WTC11 (cell line): Measurements from ENCODE around the gene MSH3.

Experiments
- FOXP1 ChIP-seq: sonication (generic); formaldehyde crosslinking; IDR thresholded peaks from 2 replicates; pipeline ENCODE4 v1.8.0; 2022; ENCODE audit warnings: missing genetic modification reagents, mild to moderate bottlenecking, moderate library complexity, borderline replicate concordance
- JUN ChIP-seq: sonication (generic); formaldehyde crosslinking; IDR thresholded peaks from 2 replicates; pipeline ENCODE4 v1.8.0; 2023; ENCODE audit warnings: mild to moderate bottlenecking, missing genetic modification reagents
- MYBL2 ChIP-seq: sonication (generic); formaldehyde crosslinking; IDR thresholded peaks from 2 replicates; pipeline ENCODE4 v1.8.1; 2023; ENCODE audit warnings: mild to moderate bottlenecking, moderate library complexity, missing genetic modification reagents
- SP1 ChIP-seq: sonication (generic); formaldehyde crosslinking; conservative IDR thresholded peaks from 2 replicates; pipeline ENCODE4 v1.8.1; 2022; ENCODE audit warnings: missing genetic modification reagents
- ZNF121 ChIP-seq: sonication (generic); formaldehyde crosslinking; IDR thresholded peaks from 2 replicates; pipeline ENCODE4 v1.8.0; 2023; ENCODE audit warnings: missing genetic modification reagents
- ZNF317 ChIP-seq: sonication (generic); formaldehyde crosslinking; IDR thresholded peaks from 2 replicates; pipeline ENCODE4 v1.8.1; 2023; ENCODE audit warnings: low read depth, mild to moderate bottlenecking, moderate library complexity, missing genetic modification reagents, borderline replicate concordance
- TF ChIP-seq, protein P1 (sequence below): sonication (generic); formaldehyde crosslinking; IDR thresholded peaks from 2 replicates; pipeline ENCODE4 v1.8.0; 2023; ENCODE audit warnings: missing genetic modification reagents, mild to moderate bottlenecking, borderline replicate concordance
- TF ChIP-seq, protein P2 (sequence below): fragments of 200-600 bp; IDR thresholded peaks from 2 replicates; pipeline ENCODE4 v1.8.0; 2022; ENCODE audit warnings: antibody characterized with exemption
- TF ChIP-seq, protein P3 (sequence below): sonication (generic); formaldehyde crosslinking; IDR thresholded peaks from 2 replicates; pipeline ENCODE4 v1.8.1; 2023; ENCODE audit warnings: mild to moderate bottlenecking, missing genetic modification reagents

DNA sequence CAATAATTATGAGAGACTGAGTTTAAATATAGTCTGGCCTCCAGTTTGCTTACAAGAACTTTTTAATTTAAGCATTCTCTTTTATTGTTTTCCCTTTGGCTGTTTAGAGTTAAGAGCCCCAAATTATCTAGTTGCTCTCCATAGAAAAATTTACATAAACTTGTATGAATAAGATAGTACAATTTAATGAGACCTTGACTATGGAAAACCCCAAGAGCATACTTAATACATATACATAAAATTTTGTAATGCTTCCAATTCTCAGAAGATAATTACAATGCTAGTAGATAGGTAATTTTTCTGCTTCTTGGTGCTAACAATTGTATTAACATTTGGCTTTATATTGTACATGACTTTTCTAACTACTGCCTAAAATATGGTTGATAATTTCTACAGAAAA lies 20.3 kb upstream of the MSH3 start:
- TF ChIP-seq, protein P1, sequence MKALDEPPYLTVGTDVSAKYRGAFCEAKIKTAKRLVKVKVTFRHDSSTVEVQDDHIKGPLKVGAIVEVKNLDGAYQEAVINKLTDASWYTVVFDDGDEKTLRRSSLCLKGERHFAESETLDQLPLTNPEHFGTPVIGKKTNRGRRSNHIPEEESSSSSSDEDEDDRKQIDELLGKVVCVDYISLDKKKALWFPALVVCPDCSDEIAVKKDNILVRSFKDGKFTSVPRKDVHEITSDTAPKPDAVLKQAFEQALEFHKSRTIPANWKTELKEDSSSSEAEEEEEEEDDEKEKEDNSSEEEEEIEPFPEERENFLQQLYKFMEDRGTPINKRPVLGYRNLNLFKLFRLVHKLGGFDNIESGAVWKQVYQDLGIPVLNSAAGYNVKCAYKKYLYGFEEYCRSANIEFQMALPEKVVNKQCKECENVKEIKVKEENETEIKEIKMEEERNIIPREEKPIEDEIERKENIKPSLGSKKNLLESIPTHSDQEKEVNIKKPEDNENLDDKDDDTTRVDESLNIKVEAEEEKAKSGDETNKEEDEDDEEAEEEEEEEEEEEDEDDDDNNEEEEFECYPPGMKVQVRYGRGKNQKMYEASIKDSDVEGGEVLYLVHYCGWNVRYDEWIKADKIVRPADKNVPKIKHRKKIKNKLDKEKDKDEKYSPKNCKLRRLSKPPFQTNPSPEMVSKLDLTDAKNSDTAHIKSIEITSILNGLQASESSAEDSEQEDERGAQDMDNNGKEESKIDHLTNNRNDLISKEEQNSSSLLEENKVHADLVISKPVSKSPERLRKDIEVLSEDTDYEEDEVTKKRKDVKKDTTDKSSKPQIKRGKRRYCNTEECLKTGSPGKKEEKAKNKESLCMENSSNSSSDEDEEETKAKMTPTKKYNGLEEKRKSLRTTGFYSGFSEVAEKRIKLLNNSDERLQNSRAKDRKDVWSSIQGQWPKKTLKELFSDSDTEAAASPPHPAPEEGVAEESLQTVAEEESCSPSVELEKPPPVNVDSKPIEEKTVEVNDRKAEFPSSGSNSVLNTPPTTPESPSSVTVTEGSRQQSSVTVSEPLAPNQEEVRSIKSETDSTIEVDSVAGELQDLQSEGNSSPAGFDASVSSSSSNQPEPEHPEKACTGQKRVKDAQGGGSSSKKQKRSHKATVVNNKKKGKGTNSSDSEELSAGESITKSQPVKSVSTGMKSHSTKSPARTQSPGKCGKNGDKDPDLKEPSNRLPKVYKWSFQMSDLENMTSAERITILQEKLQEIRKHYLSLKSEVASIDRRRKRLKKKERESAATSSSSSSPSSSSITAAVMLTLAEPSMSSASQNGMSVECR (CRISPR knock-in tag), result no peak
- no peak for TF ChIP-seq JUN (CRISPR knock-in tag)
- TF ChIP-seq, protein P2, sequence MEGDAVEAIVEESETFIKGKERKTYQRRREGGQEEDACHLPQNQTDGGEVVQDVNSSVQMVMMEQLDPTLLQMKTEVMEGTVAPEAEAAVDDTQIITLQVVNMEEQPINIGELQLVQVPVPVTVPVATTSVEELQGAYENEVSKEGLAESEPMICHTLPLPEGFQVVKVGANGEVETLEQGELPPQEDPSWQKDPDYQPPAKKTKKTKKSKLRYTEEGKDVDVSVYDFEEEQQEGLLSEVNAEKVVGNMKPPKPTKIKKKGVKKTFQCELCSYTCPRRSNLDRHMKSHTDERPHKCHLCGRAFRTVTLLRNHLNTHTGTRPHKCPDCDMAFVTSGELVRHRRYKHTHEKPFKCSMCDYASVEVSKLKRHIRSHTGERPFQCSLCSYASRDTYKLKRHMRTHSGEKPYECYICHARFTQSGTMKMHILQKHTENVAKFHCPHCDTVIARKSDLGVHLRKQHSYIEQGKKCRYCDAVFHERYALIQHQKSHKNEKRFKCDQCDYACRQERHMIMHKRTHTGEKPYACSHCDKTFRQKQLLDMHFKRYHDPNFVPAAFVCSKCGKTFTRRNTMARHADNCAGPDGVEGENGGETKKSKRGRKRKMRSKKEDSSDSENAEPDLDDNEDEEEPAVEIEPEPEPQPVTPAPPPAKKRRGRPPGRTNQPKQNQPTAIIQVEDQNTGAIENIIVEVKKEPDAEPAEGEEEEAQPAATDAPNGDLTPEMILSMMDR, result no peak
- TF ChIP-seq, protein P3, sequence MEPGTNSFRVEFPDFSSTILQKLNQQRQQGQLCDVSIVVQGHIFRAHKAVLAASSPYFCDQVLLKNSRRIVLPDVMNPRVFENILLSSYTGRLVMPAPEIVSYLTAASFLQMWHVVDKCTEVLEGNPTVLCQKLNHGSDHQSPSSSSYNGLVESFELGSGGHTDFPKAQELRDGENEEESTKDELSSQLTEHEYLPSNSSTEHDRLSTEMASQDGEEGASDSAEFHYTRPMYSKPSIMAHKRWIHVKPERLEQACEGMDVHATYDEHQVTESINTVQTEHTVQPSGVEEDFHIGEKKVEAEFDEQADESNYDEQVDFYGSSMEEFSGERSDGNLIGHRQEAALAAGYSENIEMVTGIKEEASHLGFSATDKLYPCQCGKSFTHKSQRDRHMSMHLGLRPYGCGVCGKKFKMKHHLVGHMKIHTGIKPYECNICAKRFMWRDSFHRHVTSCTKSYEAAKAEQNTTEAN (CRISPR knock-in tag), result no peak
- TF ChIP-seq MYBL2 (CRISPR knock-in tag), result no peak
- TF ChIP-seq SP1 (CRISPR knock-in tag), result no peak
- no peak for TF ChIP-seq ZNF317 (CRISPR knock-in tag)
- TF ChIP-seq ZNF121 (CRISPR knock-in tag), result no peak
- no peak for TF ChIP-seq FOXP1 (CRISPR knock-in tag)
